OCI-LY7 (cell line): Measurements from ENCODE around the gene FLNB.

Experiments used
- CTCF ChIP-seq: fragments of 200-600 bp; sonication (generic); conservative IDR thresholded peaks from 2 replicates; pipeline ENCODE4 v1.5.1; 2014; ENCODE audit warnings: mild to moderate bottlenecking, antibody characterized with exemption, low read length, moderate library complexity, mixed read lengths
- EZH2phosphoT487 ChIP-seq: fragments of 200-600 bp; sonication (generic); IDR thresholded peaks from 2 replicates; pipeline ENCODE4 v1.6.1; 2018; ENCODE audit warnings: low read depth, borderline replicate concordance, mild to moderate bottlenecking, mixed run types, antibody characterized with exemption, low read length, moderate library complexity, mixed read lengths

GRCh38 chr3:58013973-58014649 is 5.9 kb downstream of the FLNB start:
- no peak for TF ChIP-seq CTCF
- no peak for TF ChIP-seq EZH2phosphoT487
